ENCODE results near the gene FAM151A.

Gene FAM151A

GRCh38 chr1:54603241-54603640 lies 20.1 kb downstream of the FAM151A start:
- no peak for DNase-seq

GRCh38 chr1:54602554-54602953 lies 20.8 kb downstream of the FAM151A start:
- DNase-seq: no peak

- DNase-seq: no peak
Observed at GRCh38 chr1:54601730-54602129, 21.6 kb downstream of the FAM151A start.

GRCh38 chr1:54600947-54601721 lies 22.2 kb downstream of the FAM151A start:
- DNase-seq: no peak

- DNase-seq: no peak
Observed at GRCh38 chr1:54599211-54599823, 24.0 kb downstream of the FAM151A start.

GRCh38 chr1:54597455-54598030 lies 25.8 kb downstream of the FAM151A start:
- no peak for DNase-seq

GRCh38 chr1:54596756-54597155 lies 26.6 kb downstream of the FAM151A start:
- no peak for DNase-seq

- DNase-seq: no peak
Observed at GRCh38 chr1:54595956-54596498, 27.3 kb downstream of the FAM151A start.

- no peak for DNase-seq
Observed at GRCh38 chr1:54594463-54594862, 28.9 kb downstream of the FAM151A start.

- no peak for DNase-seq
Observed at GRCh38 chr1:54593571-54594160, 29.7 kb downstream of the FAM151A start.

GRCh38 chr1:54591127-54591756 lies 32.1 kb downstream of the FAM151A start:
- no peak for DNase-seq

GRCh38 chr1:54588377-54588776 lies 34.9 kb downstream of the FAM151A start:
- DNase-seq: no peak

- DNase-seq: no peak
Observed at GRCh38 chr1:54585181-54586066, 37.9 kb downstream of the FAM151A start.

GRCh38 chr1:54584575-54584974 lies 38.8 kb downstream of the FAM151A start:
- DNase-seq: no peak

- no peak for DNase-seq
Observed at GRCh38 chr1:54583871-54584270, 39.5 kb downstream of the FAM151A start.

GRCh38 chr1:54583307-54583686 lies 40.0 kb downstream of the FAM151A start:
- DNase-seq: no peak

- DNase-seq: no peak
Observed at GRCh38 chr1:54582566-54583306, 40.6 kb downstream of the FAM151A start.

GRCh38 chr1:54581621-54582035 lies 41.7 kb downstream of the FAM151A start:
- no peak for DNase-seq

GRCh38 chr1:54580856-54581550 lies 42.3 kb downstream of the FAM151A start:
- no peak for DNase-seq

GRCh38 chr1:54579337-54579781 lies 44.0 kb downstream of the FAM151A start:
- DNase-seq: no peak

GRCh38 chr1:54577612-54578011 lies 45.7 kb downstream of the FAM151A start:
- no peak for DNase-seq
